Inflammatory macrophage (primary cell): Measurements from ENCODE around the gene SLC35G6.
"Not testable (repeated sequence)": the region's sequence is repeated elsewhere in the genome, so short reads cannot be mapped to it uniquely, and the experiment has no call there.

Experiments
- DNase-seq, 2 donors: peaks; one replicate each; pipeline ENCODE4 v3.0.0-alpha.2; 2020 to 2022

Gene SLC35G6

DNA sequence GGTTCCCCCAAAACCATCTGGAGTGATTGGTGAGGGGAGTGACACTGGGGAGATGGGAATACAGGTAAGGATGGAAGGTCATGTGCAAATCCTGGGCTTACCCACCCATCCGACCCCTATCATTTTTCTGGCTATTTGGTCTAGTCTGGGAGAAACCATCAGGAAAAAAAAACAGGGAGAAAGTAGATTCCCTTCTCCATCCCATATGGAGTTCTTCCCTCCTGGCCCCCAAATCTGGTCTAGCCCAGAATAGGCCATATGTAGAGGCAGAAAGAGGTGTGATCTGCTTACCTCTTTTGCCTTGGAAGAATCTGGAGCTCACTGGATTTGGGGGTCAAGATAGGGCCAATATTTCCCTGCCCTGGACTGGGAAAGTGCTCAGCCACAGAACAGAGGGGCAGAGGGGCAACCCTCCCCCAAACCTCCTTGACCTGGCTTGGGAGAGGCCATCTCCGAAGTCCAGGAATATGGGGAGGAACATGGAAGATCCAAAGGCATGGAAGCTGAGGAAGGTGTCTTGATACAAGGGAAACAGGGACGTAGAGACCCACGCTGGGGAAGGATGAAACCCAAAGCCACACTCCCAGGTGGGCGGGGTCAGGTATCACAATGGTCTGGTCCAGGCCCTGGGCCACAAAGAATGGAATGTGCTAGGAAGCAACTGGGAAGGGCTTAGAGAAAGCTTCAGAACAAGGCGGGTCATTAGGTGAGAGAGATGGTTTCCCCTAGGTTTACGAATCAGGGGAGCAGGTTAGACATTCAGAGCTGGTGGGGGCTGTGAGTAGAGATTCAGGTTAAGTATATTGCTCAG lies 20.2 kb upstream of the SLC35G6 start:
- DNase-seq: no peak

DNA sequence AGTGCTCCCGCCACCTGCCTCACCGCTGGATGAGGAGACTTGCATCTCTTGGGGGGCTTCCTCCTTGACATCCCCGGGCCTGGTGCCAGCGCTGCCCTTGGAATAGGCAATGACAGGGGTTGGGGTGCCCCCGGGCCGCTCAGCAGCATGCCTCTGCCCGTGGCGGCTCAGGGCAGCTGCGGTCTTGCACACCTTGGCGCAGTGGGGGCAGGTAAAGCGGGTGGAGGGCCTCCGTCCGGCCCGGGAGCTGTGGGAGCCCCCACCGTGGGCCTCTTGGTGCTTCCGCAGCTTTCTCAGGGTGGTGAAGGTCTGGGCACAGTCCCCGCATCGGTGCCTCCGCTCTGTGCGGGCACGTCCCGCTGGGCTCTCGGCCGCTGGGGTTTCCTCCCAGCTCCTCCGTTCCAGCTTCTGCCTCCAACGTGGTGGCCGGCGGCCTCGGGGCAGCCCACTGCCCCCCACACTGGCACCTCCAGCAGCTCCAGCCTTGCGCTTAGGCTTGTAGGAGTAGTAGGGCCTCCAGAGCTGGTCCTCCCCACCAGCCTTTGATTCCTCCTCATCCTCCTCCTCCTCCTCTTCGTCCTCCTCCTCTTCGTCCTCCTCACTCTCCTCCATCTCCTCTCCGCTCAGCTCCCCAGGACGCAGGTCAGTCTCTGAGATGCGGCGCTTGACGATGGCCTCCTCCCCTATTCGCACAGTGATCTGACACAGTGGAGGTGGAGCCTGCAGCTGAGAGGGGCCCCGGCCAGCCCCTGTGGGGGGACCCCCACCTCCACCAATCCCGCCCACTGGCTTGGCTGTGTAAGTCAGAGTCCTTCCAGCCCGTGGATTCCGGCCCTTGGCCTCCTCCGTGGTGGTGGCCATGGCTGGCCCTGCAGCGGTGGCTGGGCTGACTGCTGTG lies 18.5 kb upstream of the SLC35G6 start:
- no peak for DNase-seq

DNA sequence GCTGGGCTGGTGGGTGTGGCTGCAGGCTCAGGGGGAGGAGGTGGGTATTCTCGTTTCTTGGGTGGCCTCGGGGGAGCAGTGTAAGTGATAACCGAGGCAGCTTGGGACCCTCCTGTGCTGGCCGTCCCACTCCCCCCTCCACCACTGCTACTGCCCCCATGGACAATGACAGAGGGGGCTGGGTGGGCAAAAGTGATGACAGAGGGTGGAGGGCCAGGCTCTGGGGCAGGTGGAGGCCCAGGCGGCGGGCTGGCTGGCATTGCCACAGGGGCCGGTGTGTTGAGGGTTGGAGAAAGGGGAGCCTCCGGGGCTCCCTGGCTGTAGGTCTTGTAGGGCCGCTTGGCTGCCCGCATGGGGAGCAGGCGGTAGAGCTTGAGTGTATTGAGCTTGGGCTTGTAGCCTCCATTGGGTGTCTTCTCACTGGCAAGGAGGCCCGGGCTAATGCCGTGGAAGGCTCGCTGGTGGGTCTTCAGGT lies 17.8 kb upstream of the SLC35G6 start:
- no peak for DNase-seq

DNA sequence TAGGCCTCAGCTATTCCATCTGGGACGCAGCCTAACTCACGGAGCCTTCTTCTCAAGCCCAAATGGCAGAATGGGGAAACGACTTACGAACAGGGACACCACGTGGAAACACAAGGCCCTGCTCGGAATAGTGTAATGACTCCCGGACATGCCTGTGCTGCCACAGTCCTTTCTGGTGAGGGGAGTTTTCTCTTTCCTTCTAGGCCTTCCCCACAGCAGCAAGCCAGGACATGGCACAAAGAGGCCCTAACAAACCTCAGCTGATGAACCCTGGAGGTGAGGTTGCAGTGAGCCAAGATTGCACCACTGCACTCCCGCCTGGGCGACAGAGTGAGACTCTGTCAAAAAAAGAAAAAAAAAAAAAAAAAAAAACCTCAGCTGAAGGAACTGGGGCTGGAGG lies 17.2 kb upstream of the SLC35G6 start:
- DNase-seq: no peak

- DNase-seq: no peak
Measured at GRCh38 chr17:7465597-7466275, 15.5 kb upstream of the SLC35G6 start.

- DNase-seq: no peak
Measured at GRCh38 chr17:7466318-7466638, 15.0 kb upstream of the SLC35G6 start.

DNA sequence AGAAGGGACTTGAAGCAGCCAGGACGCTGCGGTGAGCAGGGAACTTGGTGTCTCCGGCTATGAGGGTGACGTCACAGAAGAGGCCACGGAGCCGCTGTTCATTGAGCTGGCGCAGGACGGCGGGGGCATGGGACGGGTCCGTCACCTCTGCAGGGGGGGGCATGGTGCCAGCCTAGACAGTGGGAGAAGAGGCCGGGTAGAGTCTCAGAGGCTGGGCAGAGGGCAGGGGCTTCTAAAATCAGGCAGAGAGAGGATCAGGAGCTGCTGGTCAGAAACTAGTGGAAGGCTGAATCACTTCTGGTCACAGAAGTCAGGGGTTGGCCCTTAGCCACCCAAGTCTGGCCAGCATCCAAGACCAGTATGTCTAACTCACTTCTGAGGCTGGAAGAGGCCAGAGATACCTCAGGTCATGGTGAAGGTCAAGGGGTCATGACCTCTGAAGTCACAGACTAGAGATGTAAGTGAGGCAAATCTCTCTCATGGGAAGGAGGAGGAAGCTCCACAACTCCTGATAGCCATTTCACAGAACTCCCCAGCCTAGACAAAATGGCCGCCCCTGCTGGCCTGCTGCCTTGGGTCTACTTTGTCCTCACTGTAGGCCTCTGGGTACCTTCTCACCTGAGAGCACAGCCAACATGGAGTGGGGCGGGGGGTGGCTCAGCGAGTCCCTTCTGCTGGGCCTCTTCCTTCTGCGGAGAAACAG lies 14.5 kb upstream of the SLC35G6 start:
- DNase-seq: peak; percentile 62 to 74

GRCh38 chr17:7467498-7467897 lies 13.7 kb upstream of the SLC35G6 start:
- no peak for DNase-seq

DNA sequence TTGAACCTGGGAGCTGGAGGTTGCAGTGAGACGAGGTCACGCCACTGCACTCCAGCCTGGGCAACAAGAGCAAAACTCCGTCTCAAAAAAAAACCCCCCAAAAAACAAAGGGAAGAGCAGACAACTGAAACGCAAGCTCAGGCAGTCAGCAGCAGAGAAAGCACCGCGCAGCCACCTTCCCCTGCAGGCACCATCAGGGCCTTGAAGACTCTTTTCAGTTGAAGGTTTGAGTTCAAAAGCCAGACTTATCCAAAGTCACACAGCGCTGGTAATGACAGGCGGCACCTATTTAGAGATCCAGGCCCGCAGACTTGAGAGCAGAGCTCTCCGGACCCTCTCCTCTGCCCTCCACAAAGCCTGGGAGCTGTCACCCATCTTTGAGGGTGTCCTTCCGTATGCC lies 13.0 kb upstream of the SLC35G6 start:
- no peak for DNase-seq

- DNase-seq: no peak
Measured at GRCh38 chr17:7468804-7469389, 12.3 kb upstream of the SLC35G6 start.

DNA sequence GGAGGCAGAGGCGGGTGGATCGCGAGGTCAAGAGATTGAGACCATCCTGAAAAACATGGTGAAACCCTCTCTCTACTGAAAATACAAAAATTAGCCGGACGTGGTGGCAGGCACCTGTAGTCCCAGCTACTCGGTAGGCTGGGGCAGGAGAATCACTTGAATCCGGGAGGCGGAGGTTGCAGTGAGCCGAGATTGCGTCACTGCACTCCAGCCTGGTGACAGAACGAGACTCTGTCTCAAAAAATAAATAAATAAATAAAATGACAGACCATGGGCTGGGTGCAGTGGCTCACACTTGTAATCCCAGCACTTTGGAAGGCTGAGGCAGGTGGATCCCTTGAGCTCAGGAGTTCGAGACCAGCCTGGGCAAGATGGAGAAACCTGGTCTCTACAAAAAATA lies 11.4 kb upstream of the SLC35G6 start:
- not testable (repeated sequence) for DNase-seq

- DNase-seq: not testable (repeated sequence)
Measured at GRCh38 chr17:7470457-7470973, 10.7 kb upstream of the SLC35G6 start.

DNA sequence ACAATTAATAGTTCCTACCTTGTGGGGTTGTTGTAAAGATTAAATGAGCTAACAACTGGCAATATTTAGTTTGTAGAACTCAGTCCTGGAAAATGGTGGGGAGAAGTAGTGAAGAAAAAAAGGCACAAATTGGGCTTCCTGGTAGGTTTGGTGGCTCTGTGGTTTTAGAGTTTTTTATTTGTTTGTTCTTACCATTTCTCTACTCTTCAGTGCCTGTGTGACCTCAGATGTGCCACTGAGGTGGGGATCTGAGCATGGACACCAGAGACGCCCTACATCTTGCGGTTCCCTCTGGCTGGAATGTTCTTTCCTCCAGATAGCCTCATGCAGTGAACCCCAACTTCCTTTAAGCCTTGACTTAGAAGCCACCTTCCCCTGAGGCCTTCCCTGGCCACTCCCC lies 9.5 kb upstream of the SLC35G6 start:
- no peak for DNase-seq

DNA sequence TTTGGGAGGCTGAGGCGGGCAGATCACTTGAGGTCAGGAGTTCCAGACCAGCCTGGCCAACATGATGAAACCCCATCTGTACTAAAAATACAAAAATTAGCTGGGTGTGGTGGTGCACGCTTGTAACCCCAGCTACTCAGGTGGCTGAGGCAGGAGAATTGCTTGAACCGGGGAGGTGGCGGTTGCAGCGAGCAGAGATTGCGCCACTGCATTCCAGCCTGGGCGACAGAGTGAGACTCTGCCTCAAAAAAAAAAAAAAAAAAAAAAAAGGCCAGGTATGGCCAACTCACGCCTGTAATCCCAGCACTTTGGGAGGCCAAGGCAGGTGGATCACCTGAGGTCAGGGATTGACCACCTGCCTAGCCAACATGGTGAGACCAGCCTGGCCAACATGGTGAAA lies 6.5 kb upstream of the SLC35G6 start:
- not testable (repeated sequence) for DNase-seq

DNA sequence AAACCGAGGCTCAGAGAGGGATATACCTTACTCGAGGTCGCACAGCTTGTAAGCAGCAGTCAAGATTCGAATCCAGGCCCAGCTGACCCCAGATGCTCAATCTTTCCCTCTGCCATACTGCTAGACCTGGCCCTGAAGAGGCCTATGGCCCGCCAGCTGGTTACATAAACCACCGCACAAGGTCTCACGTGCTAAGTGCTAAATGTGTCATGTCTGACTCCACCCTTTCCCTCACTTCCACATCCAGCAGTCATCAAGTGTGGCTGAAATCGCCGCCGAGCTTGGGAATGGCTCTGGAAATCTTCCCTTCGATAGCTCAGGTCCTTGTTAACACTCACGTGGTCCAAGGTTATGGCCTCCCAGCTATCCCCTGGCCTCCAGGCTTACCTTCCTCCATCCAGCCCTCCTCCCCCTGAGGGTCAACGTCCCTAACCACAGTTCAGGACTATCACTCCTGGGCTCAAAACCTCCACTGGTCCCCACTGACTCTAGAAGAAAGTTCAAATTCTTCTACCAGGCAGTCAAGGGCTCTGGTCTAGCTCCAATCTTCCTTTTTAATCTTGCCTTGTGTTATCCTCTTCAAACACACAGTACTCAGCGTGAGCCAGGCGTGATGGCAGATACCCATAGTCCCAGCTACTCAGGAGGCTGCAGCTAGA lies 5.4 kb upstream of the SLC35G6 start:
- peak; percentile 68 to 78 for DNase-seq

- DNase-seq: no peak
Measured at GRCh38 chr17:7476494-7476893, 4.8 kb upstream of the SLC35G6 start.

DNA sequence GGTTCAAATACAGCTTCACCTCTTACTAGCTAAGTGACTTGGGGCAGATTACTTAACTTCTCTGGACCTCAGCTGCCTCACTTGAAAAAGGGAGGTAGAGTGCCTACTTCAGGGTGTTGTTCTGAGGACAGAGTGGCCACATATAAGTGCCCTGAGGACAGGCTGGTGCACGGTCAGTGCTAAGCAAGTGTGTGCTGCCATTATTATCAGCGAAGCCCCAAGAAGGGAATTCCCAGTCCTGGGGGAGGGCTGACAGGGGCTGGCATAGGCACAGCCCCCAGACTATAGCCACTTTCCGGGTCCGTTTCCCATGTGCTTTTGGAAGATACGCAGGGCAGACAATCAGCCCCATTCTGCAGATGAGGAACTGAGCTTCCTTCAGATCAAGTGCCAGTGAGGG lies 4.3 kb upstream of the SLC35G6 start:
- DNase-seq: no peak

DNA sequence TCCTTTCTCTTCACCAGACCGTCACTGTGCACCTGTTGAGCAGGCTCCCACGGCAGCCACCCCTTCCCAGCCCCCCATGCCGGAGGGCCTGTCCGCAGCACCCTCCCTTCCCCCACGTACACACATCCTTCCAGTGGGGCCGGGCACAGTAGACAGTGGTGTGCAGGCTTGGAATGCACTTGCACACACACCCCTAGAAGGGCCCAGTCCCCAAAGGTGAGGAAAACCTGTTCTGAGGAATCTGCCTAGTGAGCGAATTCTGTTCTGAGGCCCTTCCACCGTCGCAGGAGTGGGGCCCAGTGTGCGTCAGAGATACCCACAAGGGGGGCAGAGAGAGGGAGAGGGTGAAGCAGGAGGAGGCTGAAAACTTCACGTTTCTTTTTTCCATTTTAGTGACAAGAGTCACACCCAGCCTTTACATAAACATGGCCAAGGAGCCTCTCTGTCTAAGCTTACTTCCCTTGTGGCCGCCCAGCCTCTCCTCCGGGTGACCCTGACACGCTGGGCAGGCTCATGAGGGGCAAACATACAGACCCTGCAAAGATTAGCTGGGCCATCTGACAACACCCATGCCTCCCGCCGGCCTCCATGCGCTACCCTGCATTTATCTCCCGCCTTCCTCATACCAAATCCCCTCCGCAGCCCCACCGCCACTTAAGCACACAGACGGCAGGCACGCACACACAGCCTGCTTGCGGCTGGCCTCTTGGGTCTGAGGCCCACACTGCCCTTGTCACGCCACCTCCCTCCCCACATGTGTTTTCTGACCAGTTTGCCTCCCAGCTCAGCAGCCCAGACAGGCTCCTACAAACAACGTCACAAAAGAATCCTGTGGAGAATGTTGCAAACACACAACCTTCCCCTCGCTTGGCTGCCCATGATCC lies 3.6 kb upstream of the SLC35G6 start:
- peak; percentile 29 to 63 for DNase-seq

DNA sequence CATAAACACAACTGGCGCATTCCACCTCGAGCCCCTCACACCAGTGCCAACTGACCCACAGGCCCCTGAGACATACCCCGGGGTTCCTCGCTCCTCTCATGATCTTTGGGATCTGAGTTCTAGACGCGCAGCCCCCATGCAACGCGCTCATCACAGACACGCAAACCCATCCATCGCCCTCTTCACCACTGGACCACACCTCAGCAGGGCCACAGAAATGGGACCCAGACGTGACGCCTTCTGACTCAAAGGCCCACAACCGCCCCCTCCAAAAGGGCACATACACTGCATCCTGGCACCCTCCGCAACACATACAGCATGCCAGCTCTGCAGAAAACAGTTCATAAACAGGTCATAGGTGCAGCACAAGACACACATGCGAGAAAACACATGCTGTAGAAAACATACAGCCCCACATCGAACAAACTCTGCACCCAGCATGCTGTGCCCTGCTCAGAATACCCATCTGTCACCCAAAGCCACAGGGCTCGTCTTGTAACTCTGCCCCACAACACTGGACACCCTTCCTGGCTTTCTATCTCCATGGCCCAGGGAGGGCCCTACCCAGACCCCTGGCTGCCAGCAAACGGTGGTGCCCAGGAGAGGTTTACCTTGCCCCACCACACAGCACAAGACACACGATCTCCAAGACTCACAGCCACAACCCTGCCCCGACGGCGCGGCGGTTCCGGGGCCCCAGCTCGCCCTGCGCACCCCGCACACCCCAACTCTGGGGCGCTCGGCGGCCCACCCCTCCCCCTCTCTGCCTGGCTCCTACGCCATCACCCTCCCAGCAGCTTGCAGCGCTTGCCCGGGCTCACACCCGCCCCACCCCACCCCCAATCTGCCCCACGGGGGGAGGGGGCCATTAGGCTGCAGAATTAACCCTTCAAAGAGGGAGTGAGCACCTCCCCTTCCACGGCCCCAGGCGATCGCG lies 2.7 kb upstream of the SLC35G6 start:
- DNase-seq: peak in 1 of 2 donors; percentile 22
